Ectodermal cell (in vitro differentiated cells): ENCODE results near the gene PRMT7.

Experiments
- H3K27ac ChIP-seq: 2 replicates; pipeline ENCODE4 v1.7.0; 2013; ENCODE audit warnings: mild to moderate bottlenecking, low read depth, low read length; ENCODE audit not compliant: insufficient read depth, poor library complexity, severe bottlenecking
- H3K27me3 ChIP-seq: 2 replicates; pipeline ENCODE4 v1.7.0; 2013; ENCODE audit warnings: mild to moderate bottlenecking, low read length; ENCODE audit not compliant: insufficient read depth, control insufficient read depth, poor library complexity, severe bottlenecking
- H3K36me3 ChIP-seq: one replicate; pipeline ENCODE4 v1.7.0; 2013; ENCODE audit warnings: low read length; ENCODE audit not compliant: control insufficient read depth, insufficient read depth
- H3K4me1 ChIP-seq: one replicate; pipeline ENCODE4 v1.7.0; 2013; ENCODE audit warnings: low read length; ENCODE audit not compliant: control insufficient read depth, insufficient read depth
- H3K4me3 ChIP-seq: 2 replicates; pipeline ENCODE4 v1.7.0; 2013; ENCODE audit warnings: low read depth, low read length, control low read depth; ENCODE audit not compliant: insufficient read depth
- H3K9me3 ChIP-seq: 2 replicates; pipeline ENCODE4 v1.7.0; 2013; ENCODE audit warnings: mild to moderate bottlenecking, low read length, moderate library complexity; ENCODE audit not compliant: control insufficient read depth
- WGBS, 2 experiments: methylation state at CpG; one replicate each; pipeline ENCODE4 v1.1.7; 2013; ENCODE audit warnings: missing lambda C conversion rate in 2 of 2; 5-methylcytosine and 5-hydroxymethylcytosine counted together

The PRMT7 gene

GRCh38 chr16:68369697-68370580 is 59.1 kb downstream of the PRMT7 start:
- Histone ChIP-seq H3K36me3 (no peaks in the 10 kb centered on the region), H3K27ac (no peak overlapping the region), H3K9me3 (no peaks in the 10 kb centered on the region), H3K27me3 (no peaks in the 10 kb centered on the region), H3K4me1 (peaks cover 13% of the 10 kb centered on the region), H3K4me3 (no peak overlapping the region)
- WGBS, 2 experiments = 91% methylated on average over 22 to 23 of the region's 23 CpGs

GRCh38 chr16:68370581-68371275 is 59.9 kb downstream of the PRMT7 start:
- Histone ChIP-seq H3K4me1 (peaks cover 20% of the 10 kb centered on the region), H3K9me3 (no peaks in the 10 kb centered on the region), H3K4me3 (no peak overlapping the region), H3K27me3 (no peaks in the 10 kb centered on the region), H3K27ac (no peak overlapping the region), H3K36me3 (no peaks in the 10 kb centered on the region)
- WGBS, 2 experiments = 96 to 97% methylated on average over 32 of the region's 32 CpGs

- H3K4me1 ChIP-seq = peaks cover 25% of the 10 kb centered on the region
- 93 to 96% methylated on average over 27 of the region's 27 CpGs for WGBS, 2 experiments
These were observed 60.4 kb downstream of the PRMT7 start for GRCh38 chr16:68371276-68371651.

GRCh38 chr16:68371706-68372380 is 61.0 kb downstream of the PRMT7 start:
- Histone ChIP-seq H3K4me1 (peaks cover 30% of the 10 kb centered on the region), H3K27me3 (no peaks in the 10 kb centered on the region), H3K36me3 (no peaks in the 10 kb centered on the region), H3K9me3 (no peaks in the 10 kb centered on the region), H3K4me3 (no peak overlapping the region), H3K27ac (no peak overlapping the region)
- 94 to 96% methylated on average over 40 of the region's 40 CpGs for WGBS, 2 experiments

More at GRCh38 chr16:68371276-68371651, 60.4 kb downstream of the PRMT7 start:
- no peak overlapping the region for H3K4me3 ChIP-seq
- H3K36me3 ChIP-seq = no peaks in the 10 kb centered on the region
- no peaks in the 10 kb centered on the region for H3K9me3 ChIP-seq
- H3K27me3 ChIP-seq = no peaks in the 10 kb centered on the region
- no peak overlapping the region for H3K27ac ChIP-seq

- Histone ChIP-seq H3K4me3 (no peak overlapping the region), H3K27me3 (no peaks in the 10 kb centered on the region), H3K4me1 (peaks cover 32% of the 10 kb centered on the region), H3K27ac (no peak overlapping the region), H3K36me3 (no peaks in the 10 kb centered on the region), H3K9me3 (no peaks in the 10 kb centered on the region)
- 95 to 97% methylated on average over 3 of the region's 3 CpGs for WGBS, 2 experiments
These were observed 61.5 kb downstream of the PRMT7 start for GRCh38 chr16:68372381-68372720.

- no peaks in the 10 kb centered on the region for H3K9me3 ChIP-seq
These were observed 62.0 kb downstream of the PRMT7 start for GRCh38 chr16:68372806-68373205.

GRCh38 chr16:68373528-68374245 is 62.9 kb downstream of the PRMT7 start:
- H3K27me3 ChIP-seq = no peaks in the 10 kb centered on the region
- H3K9me3 ChIP-seq = no peaks in the 10 kb centered on the region
- H3K27ac ChIP-seq = no peak overlapping the region
- 94% methylated on average over 18 of the region's 18 CpGs for WGBS, 2 experiments
- no peak overlapping the region for H3K4me3 ChIP-seq
- no peaks in the 10 kb centered on the region for H3K36me3 ChIP-seq
- peaks cover 26% of the 10 kb centered on the region for H3K4me1 ChIP-seq

More at GRCh38 chr16:68372806-68373205, 62.0 kb downstream of the PRMT7 start:
- WGBS, 2 experiments = 92 to 94% methylated on average over 8 of the region's 8 CpGs
- Histone ChIP-seq H3K27me3 (no peaks in the 10 kb centered on the region), H3K27ac (no peak overlapping the region), H3K4me1 (peaks cover 32% of the 10 kb centered on the region), H3K4me3 (no peak overlapping the region), H3K36me3 (no peaks in the 10 kb centered on the region)

GRCh38 chr16:68374246-68374805 is 63.5 kb downstream of the PRMT7 start:
- Histone ChIP-seq H3K4me1 (peaks cover 23% of the 10 kb centered on the region), H3K4me3 (no peak overlapping the region), H3K27ac (no peak overlapping the region), H3K27me3 (no peaks in the 10 kb centered on the region), H3K9me3 (no peaks in the 10 kb centered on the region), H3K36me3 (no peaks in the 10 kb centered on the region)
- WGBS, 2 experiments = 86 to 90% methylated on average over 10 of the region's 10 CpGs

GRCh38 chr16:68374961-68375660 is 64.3 kb downstream of the PRMT7 start:
- H3K9me3 ChIP-seq = no peaks in the 10 kb centered on the region
- no peak overlapping the region for H3K27ac ChIP-seq
- H3K36me3 ChIP-seq = no peaks in the 10 kb centered on the region
- 77 to 82% methylated on average over 9 of the region's 9 CpGs for WGBS, 2 experiments
- H3K4me3 ChIP-seq = no peak overlapping the region
- H3K27me3 ChIP-seq = no peaks in the 10 kb centered on the region
- H3K4me1 ChIP-seq = peaks cover 23% of the 10 kb centered on the region
